ENCODE measurements around the gene GRIK4.
A peak's percentile ranks its signal among the peaks of the same experiment; 100 is the strongest.

GRIK4 gene

GRCh38 chr11:120635136-120635810, 123.7 kb downstream of the GRIK4 start:
- no peak for DNase-seq (ENCODE audit: low spot score)

GRCh38 chr11:120637131-120637530, 125.6 kb downstream of the GRIK4 start:
- DNase-seq (ENCODE audit: low spot score) = no peak

- DNase-seq (ENCODE audit: low spot score) = no peak
Measured at GRCh38 chr11:120642196-120642894, 130.8 kb downstream of the GRIK4 start.

- DNase-seq (ENCODE audit: low spot score) = no peak
Measured at GRCh38 chr11:120643284-120643683, 131.7 kb downstream of the GRIK4 start.

- DNase-seq (ENCODE audit: low spot score) = no peak
Measured at GRCh38 chr11:120645639-120646038, 134.1 kb downstream of the GRIK4 start.

GRCh38 chr11:120646206-120646605, 134.7 kb downstream of the GRIK4 start:
- no peak for DNase-seq (ENCODE audit: low spot score)

- no peak for DNase-seq (ENCODE audit: low spot score)
Measured at GRCh38 chr11:120647681-120648080, 136.1 kb downstream of the GRIK4 start.

GRCh38 chr11:120648771-120649170, 137.2 kb downstream of the GRIK4 start:
- no peak for DNase-seq (ENCODE audit: low spot score)

GRCh38 chr11:120649316-120649715, 137.8 kb downstream of the GRIK4 start:
- no peak for DNase-seq (ENCODE audit: low spot score)

GRCh38 chr11:120651396-120651795, 139.8 kb downstream of the GRIK4 start:
- no peak for DNase-seq (ENCODE audit: low spot score)

GRCh38 chr11:120651836-120652235, 140.3 kb downstream of the GRIK4 start:
- DNase-seq (ENCODE audit: low spot score) = no peak

- no peak for DNase-seq (ENCODE audit: low spot score)
Measured at GRCh38 chr11:120652705-120653335, 141.3 kb downstream of the GRIK4 start.

GRCh38 chr11:120655589-120655988, 144.0 kb downstream of the GRIK4 start:
- DNase-seq (ENCODE audit: low spot score) = no peak

GRCh38 chr11:120657306-120658070, 145.9 kb downstream of the GRIK4 start:
- no peak for DNase-seq (ENCODE audit: low spot score)

- DNase-seq (ENCODE audit: low spot score) = no peak
Measured at GRCh38 chr11:120658071-120658423, 146.5 kb downstream of the GRIK4 start.

GRCh38 chr11:120659076-120659475, 147.5 kb downstream of the GRIK4 start:
- no peak for DNase-seq (ENCODE audit: low spot score)

- DNase-seq (ENCODE audit: low spot score) = peak; percentile 19
Measured at GRCh38 chr11:120660024-120660565, 148.5 kb downstream of the GRIK4 start.

GRCh38 chr11:120662071-120662676, 150.6 kb downstream of the GRIK4 start:
- peak; percentile 8 for DNase-seq (ENCODE audit: low spot score)

- no peak for DNase-seq (ENCODE audit: low spot score)
Measured at GRCh38 chr11:120663142-120663541, 151.6 kb downstream of the GRIK4 start.

GRCh38 chr11:120666121-120666639, 154.6 kb downstream of the GRIK4 start:
- DNase-seq (ENCODE audit: low spot score) = no peak

- DNase-seq (ENCODE audit: low spot score) = no peak
Measured at GRCh38 chr11:120667281-120667680, 155.7 kb downstream of the GRIK4 start.

GRCh38 chr11:120667934-120668333, 156.4 kb downstream of the GRIK4 start:
- no peak for DNase-seq (ENCODE audit: low spot score)
